GM12891 (cell line): ENCODE data around the gene TJP3.

ENCODE experiments used
- POLR2A ChIP-seq: IDR thresholded peaks from 2 replicates; pipeline ENCODE4 v1.6.1; 2011; ENCODE audit warnings: low read depth, low read length, control low read depth
- POLR2AphosphoS5 ChIP-seq: IDR thresholded peaks from 2 replicates; pipeline ENCODE4 v1.6.1; 2011; ENCODE audit warnings: low read depth, low read length, control low read depth
- POU2F2 ChIP-seq: IDR thresholded peaks from 2 replicates; pipeline ENCODE4 v1.6.1; 2011; ENCODE audit warnings: low read depth, mild to moderate bottlenecking, control low read depth, low read length, moderate library complexity
- TAF1 ChIP-seq: IDR thresholded peaks from 2 replicates; pipeline ENCODE4 v1.6.1; 2011; ENCODE audit warnings: low read depth, low read length, control low read depth

- TF ChIP-seq POLR2A (no peak), TAF1 (no peak), POLR2AphosphoS5 (no peak), POU2F2 (no peak)
These were observed 32.2 kb downstream of the TJP3 start for GRCh38 chr19:3740431-3740830.
